Cardiac septum (tissue), 1 donor: ENCODE measurements around the gene UNC45A. TPM values are rescaled to one million over a fixed set of nuclear protein-coding genes. Genes with fewer than 3 reads are reported as not detected.
"Not testable (repeated sequence)": the region's sequence is repeated elsewhere in the genome, so short reads cannot be mapped to it uniquely, and the experiment has no call there.

Experiments
- DNase-seq: peaks from one replicate; pipeline ENCODE4 v3.0.0-alpha.2; 2020; ENCODE audit warnings: low spot score
- intact Hi-C: fragments of 100-400 bp; cut with DNase I; formaldehyde crosslinking; loops from one replicate; pipeline ENCODE4 v1.14.0; 2022
- long read RNA-seq: library from polyadenylated mRNA; unstranded; transcript quantifications from one replicate; pipeline ENCODE4 v2.0.0, GENCODE V29; 2021
- total RNA-seq: library from RNA; stranded (reverse); fragmentation: NEBNext Ultra II Directional; extraction: Animal tissue kit (Norgen Biotek cat#: 25700); gene quantifications from one replicate; pipeline ENCODE4 v1.2.1, GENCODE V29; 2021
- donor health status: DM: no; HTN: no; CAD: no.

UNC45A gene
- 27.2 TPM for total RNA-seq
- long read RNA-seq, transcript UNC45A-202 (20 exons, 3,252 nt) = major isoform, 7 of 39 reads
- long read RNA-seq, partial matches to known transcripts = 31 of 39 reads
- long read RNA-seq, other reads (novel, unspliced or antisense) = 1 of 39 reads

GRCh38 chr15:90934949-90935751 is at the start of gene UNC45A:
UNC45A (plus strand) TSS chr15:90935285; CDS start chr15:90935325, 40 bp downstream.
- intact Hi-C loops = loop anchor here (5.0 kb wide), 1 partner anchor 288 kb away; no protein-coding TSS in a partner anchor
- DNase-seq = peak; percentile 98

GRCh38 chr15:90885432-90886290 is 49.4 kb upstream of the UNC45A start:
- intact Hi-C loops = loop anchor here (1.0 to 10.0 kb wide), 4 partner anchors 168 to 563 kb away; partner anchors contain the start of gene BLM
- DNase-seq = peak; percentile 92

GRCh38 chr15:90886291-90886614 is 48.8 kb upstream of the UNC45A start:
- intact Hi-C loops = loop anchor here (1.0 to 10.0 kb wide), 4 partner anchors 169 to 564 kb away; partner anchors contain the start of gene BLM
- DNase-seq = no peak

GRCh38 chr15:90887037-90887481 is 48.0 kb upstream of the UNC45A start:
- intact Hi-C loops = loop anchor here (5.0 to 10.0 kb wide), 3 partner anchors 170 to 565 kb away; partner anchors contain the start of gene BLM
- DNase-seq = no peak

- intact Hi-C loops = loop anchor here (5.0 to 10.0 kb wide), 3 partner anchors 172 to 567 kb away; partner anchors contain the start of gene BLM
- no peak for DNase-seq
Measured at GRCh38 chr15:90889313-90889730, 45.8 kb upstream of the UNC45A start.

GRCh38 chr15:90889736-90890456 is 45.2 kb upstream of the UNC45A start:
- intact Hi-C loops = loop anchor here (5.0 to 10.0 kb wide), 3 partner anchors 173 to 568 kb away; partner anchors contain the start of gene BLM
- DNase-seq = no peak

GRCh38 chr15:90890839-90891238 is 44.2 kb upstream of the UNC45A start:
- no peak for DNase-seq
- intact Hi-C loops = no loop called here

GRCh38 chr15:90891346-90891949 is 43.6 kb upstream of the UNC45A start:
- DNase-seq = no peak
- intact Hi-C loops = no loop called here

- no peak for DNase-seq
- intact Hi-C loops = no loop called here
Measured at GRCh38 chr15:90892023-90892422, 43.1 kb upstream of the UNC45A start.

- DNase-seq = no peak
- intact Hi-C loops = no loop called here
Measured at GRCh38 chr15:90892498-90893174, 42.4 kb upstream of the UNC45A start.

- intact Hi-C loops = no loop called here
- DNase-seq = no peak
Measured at GRCh38 chr15:90893175-90894090, 41.7 kb upstream of the UNC45A start.

- no peak for DNase-seq
- intact Hi-C loops = no loop called here
Measured at GRCh38 chr15:90895571-90896117, 39.4 kb upstream of the UNC45A start.

- DNase-seq, intact Hi-C loops: not testable (repeated sequence)
Measured at GRCh38 chr15:90897131-90897655, 37.9 kb upstream of the UNC45A start.

GRCh38 chr15:90901175-90902039 is 33.7 kb upstream of the UNC45A start:
- intact Hi-C loops = loop anchor here (1.0 kb wide), 1 partner anchor 31 kb away; the partner anchor contains the start of gene HDDC3
- DNase-seq = no peak

- DNase-seq = peak; percentile 93
- intact Hi-C loops = loop anchor here (1.0 kb wide), 1 partner anchor 30 kb away; the partner anchor contains the start of gene HDDC3
Measured at GRCh38 chr15:90902040-90902839, 32.8 kb upstream of the UNC45A start.
